C4-2B (cell line): ENCODE measurements around the gene ADGB.

ENCODE experiments used
- H3K27ac ChIP-seq: fragments of 450-650 bp; 2 replicates; pipeline ENCODE4 v1.5.1; 2017
- ZFX ChIP-seq: fragments of 450-650 bp; IDR thresholded peaks from 2 replicates; pipeline ENCODE4 v1.6.1; 2017
- TF ChIP-seq, protein P1 (sequence below): fragments of 450-650 bp; conservative IDR thresholded peaks from 2 replicates; pipeline ENCODE4 v1.5.1; 2017; ENCODE audit warnings: mild to moderate bottlenecking

The ADGB gene

DNA sequence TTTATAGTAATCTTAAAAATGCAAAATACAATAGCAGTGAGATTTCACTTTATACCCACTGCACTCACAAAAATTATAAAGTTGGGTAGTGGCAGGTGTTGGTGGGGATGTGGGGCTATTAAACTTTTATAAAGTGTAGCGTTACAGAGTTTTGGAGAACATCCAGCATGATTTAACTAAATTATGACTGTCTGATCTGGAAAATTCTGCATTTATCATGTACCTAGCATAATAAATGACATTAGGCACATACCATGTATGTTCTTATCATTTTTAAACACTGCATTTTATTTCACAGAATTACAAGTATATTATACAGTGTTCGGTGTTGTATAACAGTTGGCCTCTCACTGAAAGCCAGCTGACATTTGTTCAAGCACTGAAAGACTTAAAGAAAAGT, 169.9 kb downstream of the ADGB start:
- TF ChIP-seq, protein P1, sequence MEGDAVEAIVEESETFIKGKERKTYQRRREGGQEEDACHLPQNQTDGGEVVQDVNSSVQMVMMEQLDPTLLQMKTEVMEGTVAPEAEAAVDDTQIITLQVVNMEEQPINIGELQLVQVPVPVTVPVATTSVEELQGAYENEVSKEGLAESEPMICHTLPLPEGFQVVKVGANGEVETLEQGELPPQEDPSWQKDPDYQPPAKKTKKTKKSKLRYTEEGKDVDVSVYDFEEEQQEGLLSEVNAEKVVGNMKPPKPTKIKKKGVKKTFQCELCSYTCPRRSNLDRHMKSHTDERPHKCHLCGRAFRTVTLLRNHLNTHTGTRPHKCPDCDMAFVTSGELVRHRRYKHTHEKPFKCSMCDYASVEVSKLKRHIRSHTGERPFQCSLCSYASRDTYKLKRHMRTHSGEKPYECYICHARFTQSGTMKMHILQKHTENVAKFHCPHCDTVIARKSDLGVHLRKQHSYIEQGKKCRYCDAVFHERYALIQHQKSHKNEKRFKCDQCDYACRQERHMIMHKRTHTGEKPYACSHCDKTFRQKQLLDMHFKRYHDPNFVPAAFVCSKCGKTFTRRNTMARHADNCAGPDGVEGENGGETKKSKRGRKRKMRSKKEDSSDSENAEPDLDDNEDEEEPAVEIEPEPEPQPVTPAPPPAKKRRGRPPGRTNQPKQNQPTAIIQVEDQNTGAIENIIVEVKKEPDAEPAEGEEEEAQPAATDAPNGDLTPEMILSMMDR, result no peak
- TF ChIP-seq ZFX, result no peak
- no peak overlapping the region for H3K27ac ChIP-seq

- no peak overlapping the region for H3K27ac ChIP-seq
- TF ChIP-seq, protein P1, result no peak
- TF ChIP-seq ZFX, result no peak
Observed at GRCh38 chr6:146770275-146770964, 171.6 kb downstream of the ADGB start.

DNA sequence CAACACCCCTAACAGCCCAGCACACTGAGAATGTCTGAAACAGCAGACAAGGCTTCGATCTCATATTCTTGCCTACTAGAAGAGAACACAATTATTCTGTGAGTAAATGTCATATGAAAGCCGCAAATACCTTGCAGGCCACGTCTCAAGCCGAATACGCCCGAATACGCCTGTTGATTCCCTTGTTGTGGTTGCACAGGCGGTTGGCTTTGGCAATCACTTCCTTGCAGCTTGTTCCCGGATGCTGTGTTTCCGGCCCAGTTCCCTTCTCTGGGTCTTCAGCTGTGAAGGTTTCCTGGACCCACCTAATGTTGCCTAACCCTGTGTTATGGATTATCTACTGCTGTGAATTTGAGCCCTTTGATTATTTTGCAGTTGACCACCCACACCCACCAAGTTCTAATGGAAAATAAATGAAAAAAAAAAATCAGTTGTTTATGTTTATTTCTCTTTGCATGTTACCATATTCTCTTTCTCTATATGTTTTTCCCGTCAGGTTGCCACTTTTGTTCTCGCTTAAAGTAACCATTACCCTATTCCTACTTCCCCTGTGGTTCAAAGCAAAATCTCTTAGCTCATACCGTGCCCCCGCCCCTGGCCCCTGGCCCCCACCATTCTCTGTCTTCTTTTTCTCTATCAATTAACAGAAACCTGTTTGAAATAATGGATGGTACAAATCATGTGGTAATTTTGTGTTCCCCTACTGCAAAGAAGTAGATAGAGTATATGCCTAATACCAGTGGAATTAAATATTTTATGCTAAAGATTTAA, 172.4 kb downstream of the ADGB start:
- no peak overlapping the region for H3K27ac ChIP-seq
- TF ChIP-seq, protein P1, result no peak
- TF ChIP-seq ZFX, result no peak

DNA sequence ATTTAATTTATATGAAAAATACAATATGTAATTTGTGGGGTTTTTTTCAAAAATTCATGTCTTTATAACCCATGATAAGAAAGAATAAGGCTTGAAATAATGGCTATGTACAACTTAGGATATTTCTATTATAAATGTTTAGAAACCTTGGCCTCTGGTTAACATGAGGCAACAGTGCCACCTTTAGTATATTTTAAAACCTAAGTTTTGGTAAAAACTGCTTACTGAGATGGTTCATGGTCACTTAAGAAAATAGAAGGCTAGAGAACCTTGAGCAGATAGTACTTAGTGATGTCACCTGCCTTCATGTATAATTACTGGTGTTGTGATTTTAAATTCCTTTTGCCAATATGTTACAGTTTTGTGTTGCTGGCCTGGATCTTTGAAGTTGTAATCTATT, 176.4 kb downstream of the ADGB start:
- TF ChIP-seq ZFX, result no peak
- TF ChIP-seq, protein P1, result no peak
- H3K27ac ChIP-seq, result no peak overlapping the region

GRCh38 chr6:146781836-146782235, 183.1 kb downstream of the ADGB start:
- no peak overlapping the region for H3K27ac ChIP-seq
- TF ChIP-seq, protein P1, result no peak
- TF ChIP-seq ZFX, result no peak

DNA sequence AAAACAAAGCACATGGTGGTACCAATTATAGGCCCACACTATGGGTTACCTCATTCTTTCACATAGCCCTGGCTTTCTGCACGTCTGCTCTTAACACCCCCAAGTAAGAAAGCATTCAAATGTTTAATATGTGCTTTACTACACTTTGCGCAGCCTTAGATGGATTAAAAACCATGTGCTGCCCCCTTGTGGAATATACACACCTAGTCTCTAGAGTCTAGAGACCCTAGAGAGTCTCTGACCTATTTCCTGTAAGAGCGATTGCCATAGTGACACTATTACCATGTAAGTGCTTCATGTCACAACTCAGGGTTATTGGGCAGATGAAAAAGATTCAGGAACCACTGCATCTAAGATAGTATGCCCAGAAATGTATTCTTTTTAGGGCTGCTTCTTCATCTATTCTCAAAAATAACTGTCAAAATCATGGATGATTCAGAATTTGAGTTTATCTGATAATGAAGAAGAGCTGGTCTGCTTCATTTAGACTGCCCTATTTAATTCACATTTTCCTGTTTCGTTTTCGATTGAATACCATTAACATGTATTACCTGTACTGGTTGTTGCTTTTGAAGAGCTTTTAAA, 186.3 kb downstream of the ADGB start:
- H3K27ac ChIP-seq, result no peak overlapping the region
- TF ChIP-seq, protein P1, result peak; percentile 77
- no peak for TF ChIP-seq ZFX

GRCh38 chr6:146787876-146788508, 189.2 kb downstream of the ADGB start:
- H3K27ac ChIP-seq, result no peak overlapping the region
- no peak for TF ChIP-seq ZFX
- TF ChIP-seq, protein P1, result no peak
